NCI-H446 (cell line): Measurements from ENCODE around the gene DPY19L2.
"Not testable (repeated sequence)": the region's sequence is repeated elsewhere in the genome, so short reads cannot be mapped to it uniquely, and the experiment has no call there.

Source experiments
- DNase-seq, 2 experiments: peaks; one replicate each; lab custom pipeline; 2025; lab: John Stamatoyannopoulos, UW

Gene DPY19L2

GRCh38 chr12:63529641-63530040 is 138.7 kb downstream of the DPY19L2 start:
- DNase-seq, result not testable (repeated sequence)

- no peak for DNase-seq
Measured at GRCh38 chr12:63525831-63526230, 142.5 kb downstream of the DPY19L2 start.

DNA sequence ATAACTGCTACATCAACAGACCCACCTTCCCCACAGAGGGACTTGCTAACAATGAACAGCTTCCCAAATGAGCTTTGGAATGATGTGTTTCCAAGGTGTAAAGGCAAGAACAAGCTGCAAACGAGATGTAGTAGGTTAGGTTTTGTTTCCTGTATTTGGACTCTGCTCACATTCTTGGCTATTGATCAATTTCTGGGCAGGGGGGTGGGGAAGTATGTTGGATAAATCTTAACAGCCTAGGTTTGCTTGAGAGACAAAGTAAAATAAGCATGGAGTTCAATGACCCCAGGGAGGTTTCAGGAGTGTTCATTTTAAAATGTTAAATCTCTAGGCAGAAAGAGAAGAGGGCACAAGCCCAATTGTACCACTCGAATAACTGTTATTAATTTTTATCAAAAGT is 146.6 kb downstream of the DPY19L2 start:
- DNase-seq, result no peak
